ENCODE measurements around the gene COL4A5. TPM values are rescaled to one million over a fixed set of nuclear protein-coding genes. Genes with fewer than 3 reads are reported as not detected.

The COL4A5 gene
- total RNA-seq, 1 experiment from 2014 or later, result 48.1 TPM

DNA sequence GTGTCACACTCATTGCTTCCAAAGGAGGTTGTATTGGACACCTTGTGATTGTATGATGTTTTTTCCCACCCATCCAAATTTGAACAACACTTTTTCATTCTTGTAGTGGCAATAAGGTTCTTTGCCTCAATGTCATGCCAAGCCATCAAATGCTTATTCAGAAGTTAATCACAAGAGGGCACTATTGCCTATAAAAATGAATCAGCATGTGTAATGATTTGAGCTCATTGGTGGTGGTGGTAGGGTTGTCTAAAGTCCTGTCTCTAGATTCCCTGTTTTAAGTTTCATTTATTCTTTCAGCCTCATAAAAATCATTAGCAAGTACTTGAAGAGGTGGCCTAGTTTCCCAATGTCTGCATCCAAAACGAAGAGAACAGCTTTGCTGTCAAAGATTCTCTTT is 259.7 kb downstream of the COL4A5 start:
- Mint-ChIP-seq H3K9me3 (ENCODE audit: unreplicated experiment) (no peaks in the 10 kb centered on the region), H3K36me3 (ENCODE audit: insufficient read depth, unreplicated experiment) (no peaks in the 10 kb centered on the region), H3K4me1 (ENCODE audit: low read depth, unreplicated experiment) (no peaks in the 10 kb centered on the region), H3K27ac (ENCODE audit: unreplicated experiment) (no peak overlapping the region), H3K4me3 (ENCODE audit: unreplicated experiment) (no peak overlapping the region), H3K27me3 (ENCODE audit: insufficient read depth, unreplicated experiment) (no peaks in the 10 kb centered on the region)
- DNase-seq, result peak in 1 of 2 experiments; percentile 7
- intact Hi-C loops (cut with micrococcal nuclease; ENCODE audit: unreplicated experiment), result loop anchor here (1.0 kb wide), 2 partner anchors 113 to 685 kb away; no protein-coding TSS in a partner anchor
- ChIA-PET CTCF (interaction anchor here (1.3 to 1.6 kb wide), 3 partner anchors 13 to 686 kb away, joined by 3 to 21 read pairs (median 4); no protein-coding TSS in a partner anchor), POLR2A (no interaction called here)
- TF ChIP-seq, protein P1, sequence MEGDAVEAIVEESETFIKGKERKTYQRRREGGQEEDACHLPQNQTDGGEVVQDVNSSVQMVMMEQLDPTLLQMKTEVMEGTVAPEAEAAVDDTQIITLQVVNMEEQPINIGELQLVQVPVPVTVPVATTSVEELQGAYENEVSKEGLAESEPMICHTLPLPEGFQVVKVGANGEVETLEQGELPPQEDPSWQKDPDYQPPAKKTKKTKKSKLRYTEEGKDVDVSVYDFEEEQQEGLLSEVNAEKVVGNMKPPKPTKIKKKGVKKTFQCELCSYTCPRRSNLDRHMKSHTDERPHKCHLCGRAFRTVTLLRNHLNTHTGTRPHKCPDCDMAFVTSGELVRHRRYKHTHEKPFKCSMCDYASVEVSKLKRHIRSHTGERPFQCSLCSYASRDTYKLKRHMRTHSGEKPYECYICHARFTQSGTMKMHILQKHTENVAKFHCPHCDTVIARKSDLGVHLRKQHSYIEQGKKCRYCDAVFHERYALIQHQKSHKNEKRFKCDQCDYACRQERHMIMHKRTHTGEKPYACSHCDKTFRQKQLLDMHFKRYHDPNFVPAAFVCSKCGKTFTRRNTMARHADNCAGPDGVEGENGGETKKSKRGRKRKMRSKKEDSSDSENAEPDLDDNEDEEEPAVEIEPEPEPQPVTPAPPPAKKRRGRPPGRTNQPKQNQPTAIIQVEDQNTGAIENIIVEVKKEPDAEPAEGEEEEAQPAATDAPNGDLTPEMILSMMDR (IDR thresholded peaks at IDR 0.05; ENCODE audit: insufficient read depth in 1 of 2, low read depth in 1 of 2, low read length in 1 of 2, severe bottlenecking in 1 of 2, unreplicated experiment in 1 of 2), result no peak
- Histone ChIP-seq H3K36me3 (ENCODE audit: control insufficient read depth, insufficient read depth, low read length) (no peaks in the 10 kb centered on the region), H3K27me3 (replicated peaks; ENCODE audit: control insufficient read depth, insufficient read depth, low read length) (no peaks in the 10 kb centered on the region), H3K9me3 (no peaks in the 10 kb centered on the region), H3K4me1 (no peaks in the 10 kb centered on the region), H3K4me3 (ENCODE audit: low read depth, low read length) (no peak overlapping the region)
- no TSS peak for BruUV-seq (replicated peaks)

DNA sequence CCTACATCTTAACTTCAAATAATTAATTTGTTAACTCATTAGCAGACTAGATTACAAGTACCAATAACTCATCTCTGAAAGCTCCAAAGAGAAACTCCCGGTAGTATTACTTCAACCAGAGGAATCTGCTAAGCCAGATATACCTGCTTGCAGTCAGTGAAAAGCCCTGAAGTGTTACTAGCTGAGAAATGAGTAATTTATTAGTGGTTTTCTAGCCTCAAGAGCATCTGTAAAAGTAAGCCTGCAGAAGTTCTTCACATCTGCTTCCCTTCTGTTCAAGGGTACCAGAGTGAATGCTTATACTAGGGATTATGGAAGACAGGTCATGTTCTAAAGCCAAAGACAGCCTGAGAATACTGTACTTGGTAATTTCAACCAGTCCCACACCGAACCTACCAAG is 262.0 kb downstream of the COL4A5 start:
- no peaks in the 10 kb centered on the region for H3K36me3 ChIP-seq (ENCODE audit: control insufficient read depth, insufficient read depth, low read length)
- POLR2A ChIA-PET, result no interaction called here
- no peaks in the 10 kb centered on the region for H3K27me3 Mint-ChIP-seq (ENCODE audit: insufficient read depth, unreplicated experiment)
- no peaks in the 10 kb centered on the region for H3K4me1 Mint-ChIP-seq (ENCODE audit: low read depth, unreplicated experiment)
- no peaks in the 10 kb centered on the region for H3K4me1 ChIP-seq
- no peak overlapping the region for H3K4me3 ChIP-seq (ENCODE audit: low read depth, low read length)
- TF ChIP-seq, protein P1 (IDR thresholded peaks at IDR 0.05; ENCODE audit: insufficient read depth in 1 of 2, low read depth in 1 of 2, low read length in 1 of 2, severe bottlenecking in 1 of 2, unreplicated experiment in 1 of 2), result no peak
- H3K4me3 Mint-ChIP-seq (ENCODE audit: unreplicated experiment), result no peak overlapping the region
- H3K27me3 ChIP-seq (replicated peaks; ENCODE audit: control insufficient read depth, insufficient read depth, low read length), result no peaks in the 10 kb centered on the region
- no peak overlapping the region for H3K27ac Mint-ChIP-seq (ENCODE audit: unreplicated experiment)
- no TSS peak for BruUV-seq (replicated peaks)
- CTCF ChIA-PET, result no interaction called here
- no peaks in the 10 kb centered on the region for H3K36me3 Mint-ChIP-seq (ENCODE audit: insufficient read depth, unreplicated experiment)
- no peaks in the 10 kb centered on the region for H3K9me3 ChIP-seq
- DNase-seq, result no peak
- intact Hi-C loops (cut with micrococcal nuclease; ENCODE audit: unreplicated experiment), result no loop called here
- no peaks in the 10 kb centered on the region for H3K9me3 Mint-ChIP-seq (ENCODE audit: unreplicated experiment)

GRCh38 chrX:108702530-108702929 is 262.9 kb downstream of the COL4A5 start:
- TF ChIP-seq, protein P1 (IDR thresholded peaks at IDR 0.05; ENCODE audit: insufficient read depth in 1 of 2, low read depth in 1 of 2, low read length in 1 of 2, severe bottlenecking in 1 of 2, unreplicated experiment in 1 of 2), result no peak
- no peak for DNase-seq
- Histone ChIP-seq H3K9me3 (no peaks in the 10 kb centered on the region), H3K4me1 (no peaks in the 10 kb centered on the region), H3K36me3 (ENCODE audit: control insufficient read depth, insufficient read depth, low read length) (no peaks in the 10 kb centered on the region), H3K4me3 (ENCODE audit: low read depth, low read length) (no peak overlapping the region), H3K27me3 (replicated peaks; ENCODE audit: control insufficient read depth, insufficient read depth, low read length) (no peaks in the 10 kb centered on the region)
- Mint-ChIP-seq H3K36me3 (ENCODE audit: insufficient read depth, unreplicated experiment) (no peaks in the 10 kb centered on the region), H3K27me3 (ENCODE audit: insufficient read depth, unreplicated experiment) (no peaks in the 10 kb centered on the region), H3K4me3 (ENCODE audit: unreplicated experiment) (no peak overlapping the region), H3K4me1 (ENCODE audit: low read depth, unreplicated experiment) (no peaks in the 10 kb centered on the region), H3K9me3 (ENCODE audit: unreplicated experiment) (no peaks in the 10 kb centered on the region), H3K27ac (ENCODE audit: unreplicated experiment) (no peak overlapping the region)
- POLR2A ChIA-PET, result no interaction called here
- CTCF ChIA-PET, result no interaction called here
- intact Hi-C loops (cut with micrococcal nuclease; ENCODE audit: unreplicated experiment), result no loop called here
- no TSS peak for BruUV-seq (replicated peaks)
